HG03469 (cell line): ENCODE data around the gene DYNC2I2.

Experiments used
- ATAC-seq: cut with Tn5 transposase; IDR thresholded peaks from one replicate; pipeline ENCODE4 v1.9.1; 2021; ENCODE audit warnings: mild to moderate bottlenecking, moderate library complexity, moderate number of reproducible peaks; ENCODE audit not compliant: unreplicated experiment

DYNC2I2 gene

GRCh38 chr9:128636556-128637530 lies 19.8 kb downstream of the DYNC2I2 start:
- ATAC-seq = no peak

- ATAC-seq = no peak
Observed at GRCh38 chr9:128636024-128636390, 20.6 kb downstream of the DYNC2I2 start.

GRCh38 chr9:128635266-128636023 lies 21.2 kb downstream of the DYNC2I2 start:
- ATAC-seq = no peak

- ATAC-seq = no peak
Observed at GRCh38 chr9:128634651-128635262, 21.9 kb downstream of the DYNC2I2 start.

- no peak for ATAC-seq
Observed at GRCh38 chr9:128634111-128634510, 22.5 kb downstream of the DYNC2I2 start.

- no peak for ATAC-seq
Observed at GRCh38 chr9:128633601-128634000, 23.0 kb downstream of the DYNC2I2 start.

GRCh38 chr9:128633057-128633456 lies 23.6 kb downstream of the DYNC2I2 start:
- no peak for ATAC-seq

- ATAC-seq = no peak
Observed at GRCh38 chr9:128632486-128632885, 24.2 kb downstream of the DYNC2I2 start.

GRCh38 chr9:128632066-128632465 lies 24.6 kb downstream of the DYNC2I2 start:
- ATAC-seq = no peak

GRCh38 chr9:128631636-128632035 lies 25.0 kb downstream of the DYNC2I2 start:
- no peak for ATAC-seq

GRCh38 chr9:128629852-128630545 lies 26.6 kb downstream of the DYNC2I2 start:
- ATAC-seq = no peak

GRCh38 chr9:128629136-128629535 lies 27.5 kb downstream of the DYNC2I2 start:
- no peak for ATAC-seq

GRCh38 chr9:128628471-128629048 lies 28.1 kb downstream of the DYNC2I2 start:
- ATAC-seq = no peak

- ATAC-seq = no peak
Observed at GRCh38 chr9:128627906-128628305, 28.7 kb downstream of the DYNC2I2 start.

- ATAC-seq = no peak
Observed at GRCh38 chr9:128627127-128627715, 29.4 kb downstream of the DYNC2I2 start.

- no peak for ATAC-seq
Observed at GRCh38 chr9:128626181-128626580, 30.5 kb downstream of the DYNC2I2 start.

- ATAC-seq = no peak
Observed at GRCh38 chr9:128625391-128626146, 31.1 kb downstream of the DYNC2I2 start.

- no peak for ATAC-seq
Observed at GRCh38 chr9:128624566-128624965, 32.1 kb downstream of the DYNC2I2 start.

GRCh38 chr9:128621730-128622455 lies 34.8 kb downstream of the DYNC2I2 start:
- no peak for ATAC-seq
